Natural killer cell (primary cell): Measurements from ENCODE around the gene TMEM120B. TPM values are rescaled to one million over a fixed set of nuclear protein-coding genes. Genes with fewer than 3 reads are reported as not detected.

ENCODE experiments used
- ATAC-seq, 3 donors: fragments of 150-1000 bp in 2 of 3; fragments of 200-7000 bp in 1 of 3; cut with Tn5 transposase; 1 replicate in 1 of 3; 2 replicates in 2 of 3; pipeline ENCODE4 v1.10.0; 2021; ENCODE audit warnings: mild to moderate bottlenecking in 2 of 3, moderate library complexity in 2 of 3
- DNase-seq, 2 donors: peaks; one replicate each; pipeline versions ENCODE4 v3.0.0 to v3.0.0-alpha.2; 2013 to 2021; ENCODE audit warnings: mixed read lengths in 1 of 2
- H3K27ac ChIP-seq: one replicate; pipeline ENCODE4 v1.5.1; 2013; ENCODE audit warnings: mild to moderate bottlenecking, low read length
- H3K27me3 ChIP-seq: one replicate; pipeline ENCODE4 v1.6.1; 2013; ENCODE audit warnings: low read length; ENCODE audit not compliant: control insufficient read depth, insufficient read depth
- H3K36me3 ChIP-seq: one replicate; pipeline ENCODE4 v1.6.1; 2013; ENCODE audit warnings: low read length; ENCODE audit not compliant: control insufficient read depth, insufficient read depth
- H3K4me1 ChIP-seq: one replicate; pipeline ENCODE4 v1.6.1; 2013; ENCODE audit warnings: low read length; ENCODE audit not compliant: control insufficient read depth, insufficient read depth
- H3K4me3 ChIP-seq: one replicate; pipeline ENCODE4 v1.5.1; 2013; ENCODE audit warnings: low read length
- H3K9me3 ChIP-seq: one replicate; pipeline ENCODE4 v1.6.1; 2013; ENCODE audit warnings: low read length; ENCODE audit not compliant: control insufficient read depth, insufficient read depth
- H3K27ac Mint-ChIP-seq, 2 donors: one replicate each; pipeline ENCODE4 v1.8.0; 2022; ENCODE audit warnings: mild to moderate bottlenecking in 2 of 2, mixed read lengths in 2 of 2, moderate library complexity in 1 of 2
- H3K27me3 Mint-ChIP-seq, 2 donors: one replicate each; pipeline ENCODE4 v1.8.0; 2022; ENCODE audit warnings: low read depth in 2 of 2, mixed read lengths in 2 of 2
- H3K36me3 Mint-ChIP-seq: one replicate; pipeline ENCODE4 v1.8.0; 2022; ENCODE audit warnings: mixed read lengths
- H3K4me1 Mint-ChIP-seq, 2 donors: one replicate each; pipeline ENCODE4 v1.8.0; 2022; ENCODE audit warnings: mixed read lengths in 2 of 2
- H3K4me3 Mint-ChIP-seq: one replicate; pipeline ENCODE4 v1.8.0; 2022; ENCODE audit warnings: mild to moderate bottlenecking, moderate library complexity, mixed read lengths
- H3K9me3 Mint-ChIP-seq, 2 donors: one replicate each; pipeline ENCODE4 v1.8.0; 2022; ENCODE audit warnings: mixed read lengths in 2 of 2
- WGBS: methylation state at CpG from one replicate; pipeline ENCODE4 v1.1.7; 2013; ENCODE audit warnings: missing lambda C conversion rate; ENCODE audit not compliant: insufficient coverage; 5-methylcytosine and 5-hydroxymethylcytosine counted together
- intact Hi-C: fragments of 100-400 bp; cut with micrococcal nuclease; formaldehyde crosslinking; loops from one replicate; pipeline ENCODE4 v1.14.2; 2022
- total RNA-seq, 4 donors: library from RNA; stranded (reverse); fragments of 120-200 nt in 1 of 4; gene quantifications; one replicate each; pipeline versions ENCODE4 v1.2.3 to v1.2.4, GENCODE V29; 2013 to 2022
- TF ChIP-seq, protein P1 (sequence below): fragments of 200-600 bp; IDR thresholded peaks from one replicate; pipeline ENCODE4 v1.8.0; 2022; ENCODE audit warnings: antibody characterized with exemption

The TMEM120B gene
- total RNA-seq, 3 donors from 2014 or later (not counting 1 experiment from before 2014, with no cell fraction given): 6.3 to 8.4 (median 7.9) TPM

DNA sequence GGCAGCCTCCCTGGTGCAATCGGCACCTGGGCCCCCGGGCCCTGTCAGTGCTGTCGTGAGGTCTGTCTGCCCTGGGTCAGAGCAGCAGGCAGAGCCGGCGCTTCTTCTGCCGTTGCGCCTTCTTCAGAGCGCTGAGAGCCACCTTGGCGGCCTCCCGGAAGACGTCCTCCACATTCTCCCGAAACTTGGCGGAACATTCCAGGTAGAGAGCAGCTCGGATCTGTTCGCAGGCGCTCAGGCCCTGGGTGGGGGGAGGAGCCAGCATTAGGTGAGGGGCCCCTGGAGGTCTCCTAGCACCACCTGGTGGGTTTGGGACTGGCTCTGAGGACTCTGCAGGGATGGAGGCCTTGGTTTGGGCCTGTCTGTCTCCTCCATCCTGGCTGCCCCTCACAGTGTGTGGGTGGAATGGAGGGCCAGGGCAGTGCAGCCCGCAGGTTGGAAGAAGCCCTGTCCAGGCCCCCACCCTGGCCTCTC is 66.9 kb downstream of the TMEM120B start:
- peaks cover 31 to 50% of the 10 kb centered on the region in 2 donors for H3K4me1 Mint-ChIP-seq
- H3K36me3 Mint-ChIP-seq: no peaks in the 10 kb centered on the region
- Histone ChIP-seq H3K36me3 (peaks cover 39% of the 10 kb centered on the region), H3K9me3 (no peaks in the 10 kb centered on the region), H3K27me3 (no peaks in the 10 kb centered on the region), H3K4me1 (peaks cover 55% of the 10 kb centered on the region), H3K27ac (no peak overlapping the region), H3K4me3 (no peak overlapping the region)
- intact Hi-C loops: loop anchor here (5.0 kb wide), 1 partner anchor 33 kb away; no protein-coding TSS in a partner anchor
- no peak overlapping the region for H3K4me3 Mint-ChIP-seq
- no peaks in the 10 kb centered on the region for H3K9me3 Mint-ChIP-seq
- peak overlapping the region; percentile 75 to 100 for H3K27ac Mint-ChIP-seq
- no peaks in the 10 kb centered on the region for H3K27me3 Mint-ChIP-seq
- TF ChIP-seq, protein P1, sequence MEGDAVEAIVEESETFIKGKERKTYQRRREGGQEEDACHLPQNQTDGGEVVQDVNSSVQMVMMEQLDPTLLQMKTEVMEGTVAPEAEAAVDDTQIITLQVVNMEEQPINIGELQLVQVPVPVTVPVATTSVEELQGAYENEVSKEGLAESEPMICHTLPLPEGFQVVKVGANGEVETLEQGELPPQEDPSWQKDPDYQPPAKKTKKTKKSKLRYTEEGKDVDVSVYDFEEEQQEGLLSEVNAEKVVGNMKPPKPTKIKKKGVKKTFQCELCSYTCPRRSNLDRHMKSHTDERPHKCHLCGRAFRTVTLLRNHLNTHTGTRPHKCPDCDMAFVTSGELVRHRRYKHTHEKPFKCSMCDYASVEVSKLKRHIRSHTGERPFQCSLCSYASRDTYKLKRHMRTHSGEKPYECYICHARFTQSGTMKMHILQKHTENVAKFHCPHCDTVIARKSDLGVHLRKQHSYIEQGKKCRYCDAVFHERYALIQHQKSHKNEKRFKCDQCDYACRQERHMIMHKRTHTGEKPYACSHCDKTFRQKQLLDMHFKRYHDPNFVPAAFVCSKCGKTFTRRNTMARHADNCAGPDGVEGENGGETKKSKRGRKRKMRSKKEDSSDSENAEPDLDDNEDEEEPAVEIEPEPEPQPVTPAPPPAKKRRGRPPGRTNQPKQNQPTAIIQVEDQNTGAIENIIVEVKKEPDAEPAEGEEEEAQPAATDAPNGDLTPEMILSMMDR: no peak
- DNase-seq (no peak), ATAC-seq (no peak)
- WGBS: 97% methylated on average over 17 of the region's 17 CpGs

- no peak for DNase-seq
- H3K4me1 Mint-ChIP-seq: peaks cover 38 to 55% of the 10 kb centered on the region in 2 donors
- WGBS: 95% methylated on average over 11 of the region's 11 CpGs
These were observed 67.9 kb downstream of the TMEM120B start for GRCh38 chr12:121780429-121780828.

DNA sequence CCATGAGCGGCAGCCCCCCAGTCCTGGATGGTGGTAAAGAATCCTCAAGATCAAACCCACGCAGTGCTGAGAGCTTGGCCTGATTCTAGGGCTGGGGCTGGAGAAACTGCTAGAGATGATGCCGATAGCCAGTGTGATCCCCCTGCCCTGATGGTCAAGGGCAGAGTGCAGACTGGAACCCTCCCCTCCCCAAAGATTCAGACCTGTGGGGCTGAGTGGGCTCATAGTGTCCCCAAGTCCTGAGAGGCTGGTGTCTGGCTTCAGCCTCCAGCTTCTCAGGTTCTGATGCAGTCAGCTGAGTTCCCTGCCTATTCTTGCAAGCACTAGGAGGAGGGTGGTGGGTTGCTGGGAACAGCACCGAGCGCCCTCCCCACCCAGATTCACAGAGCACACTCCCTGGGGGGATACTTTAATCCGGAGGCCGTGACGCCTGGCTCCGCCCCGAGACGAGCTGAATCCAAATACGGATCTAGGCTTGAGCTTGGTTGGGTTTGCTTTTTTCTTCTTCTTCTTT is 69.0 kb downstream of the TMEM120B start:
- Mint-ChIP-seq H3K36me3 (no peaks in the 10 kb centered on the region), H3K27ac (peak overlapping the region; percentile 100), H3K4me3 (peak overlapping the region; percentile 78), H3K9me3 (no peaks in the 10 kb centered on the region), H3K27me3 (no peaks in the 10 kb centered on the region), H3K4me1 (peaks cover 41 to 58% of the 10 kb centered on the region in 2 donors)
- 78% methylated on average over 5 of the region's 12 CpGs for WGBS
- TF ChIP-seq, protein P1: no peak
- Histone ChIP-seq H3K27me3 (no peaks in the 10 kb centered on the region), H3K27ac (peak overlapping the region; percentile 80), H3K4me3 (no peak overlapping the region), H3K36me3 (peaks cover 47% of the 10 kb centered on the region), H3K4me1 (peaks cover 65% of the 10 kb centered on the region), H3K9me3 (no peaks in the 10 kb centered on the region)
- intact Hi-C loops: no loop called here
- ATAC-seq: no peak
- no peak for DNase-seq

More at GRCh38 chr12:121780429-121780828, 67.9 kb downstream of the TMEM120B start:
- H3K9me3 Mint-ChIP-seq: no peaks in the 10 kb centered on the region
- H3K4me3 Mint-ChIP-seq: no peak overlapping the region
- H3K4me1 ChIP-seq: peaks cover 65% of the 10 kb centered on the region
- intact Hi-C loops: no loop called here
- H3K36me3 Mint-ChIP-seq: no peaks in the 10 kb centered on the region
- no peaks in the 10 kb centered on the region for H3K27me3 ChIP-seq
- no peak for ATAC-seq
- H3K9me3 ChIP-seq: no peaks in the 10 kb centered on the region
- peak overlapping the region; percentile 100 for H3K27ac Mint-ChIP-seq
- H3K27me3 Mint-ChIP-seq: no peaks in the 10 kb centered on the region
- TF ChIP-seq, protein P1: no peak
- H3K4me3 ChIP-seq: no peak overlapping the region
- peaks cover 43% of the 10 kb centered on the region for H3K36me3 ChIP-seq
- no peak overlapping the region for H3K27ac ChIP-seq
